ENCODE results near the gene GARIN5B.

GRCh38 chr19:55314396-55314795 lies 48.7 kb downstream of the GARIN5B start:
- no peak for TF ChIP-seq ZNF384 (IDR thresholded peaks at IDR 0.05)
- no peak for TF ChIP-seq FOXM1 (IDR thresholded peaks at IDR 0.05; ENCODE audit: borderline replicate concordance)
- TF ChIP-seq TARDBP (IDR thresholded peaks at IDR 0.05), result no peak
- no peak for TF ChIP-seq PKNOX1 (IDR thresholded peaks at IDR 0.05)
- no peak for TF ChIP-seq SP1 (IDR thresholded peaks at IDR 0.05)
- TF ChIP-seq FOXK2 (IDR thresholded peaks at IDR 0.05), result no peak
- TF ChIP-seq FOXA1 (IDR thresholded peaks at IDR 0.05), result no peak
- no peak for TF ChIP-seq L3MBTL2 (conservative IDR thresholded peaks at IDR 0.05)
- no peak for TF ChIP-seq SUZ12 (IDR thresholded peaks at IDR 0.05)
- no peak for TF ChIP-seq BHLHE40 (IDR thresholded peaks at IDR 0.05; ENCODE audit: borderline replicate concordance)
- TF ChIP-seq NFRKB (IDR thresholded peaks at IDR 0.05), result no peak

Data from HEK293T (cell line).